ACHN (cell line): Measurements from ENCODE around the gene CCDC40.
A peak's percentile ranks its signal among the peaks of the same experiment; 100 is the strongest.
"Not testable (repeated sequence)": the region's sequence is repeated elsewhere in the genome, so short reads cannot be mapped to it uniquely, and the experiment has no call there.

Source experiments
- DNase-seq: peaks from one replicate; pipeline ENCODE4 v3.0.0-alpha.2; 2015
- in situ Hi-C: cut with HindIII; loops from 2 replicates; pipeline ENCODE4 v1.10.0; 2017; ENCODE audit warnings: low sequenced_read_pairs, low pct_ligation_motif_present, low pct_unique_long_range_greater_than_20kb

The CCDC40 gene

GRCh38 chr17:80035937-80036714 is at the start of gene CCDC40:
CCDC40 (plus strand) TSS chr17:80036642; CDS start chr17:80036663, 21 bp downstream.
- peak; percentile 82 for DNase-seq
- in situ Hi-C loops = no loop called here

- no peak for DNase-seq
- in situ Hi-C loops = no loop called here
Measured at GRCh38 chr17:79987187-79987934, 49.1 kb upstream of the CCDC40 start.

GRCh38 chr17:79987935-79988184 is 48.6 kb upstream of the CCDC40 start:
- in situ Hi-C loops = no loop called here
- DNase-seq = no peak

GRCh38 chr17:79988185-79988971 is 48.1 kb upstream of the CCDC40 start:
- DNase-seq = peak; percentile 58
- in situ Hi-C loops = no loop called here

GRCh38 chr17:79989106-79989835 is 47.2 kb upstream of the CCDC40 start:
- in situ Hi-C loops = no loop called here
- no peak for DNase-seq

GRCh38 chr17:79990051-79990592 is 46.3 kb upstream of the CCDC40 start:
- in situ Hi-C loops = no loop called here

GRCh38 chr17:79990704-79991103 is 45.7 kb upstream of the CCDC40 start:
- no peak for DNase-seq
- in situ Hi-C loops = no loop called here

More at GRCh38 chr17:79990051-79990592, 46.3 kb upstream of the CCDC40 start:
- no peak for DNase-seq

- in situ Hi-C loops = no loop called here
- peak; percentile 88 for DNase-seq
Measured at GRCh38 chr17:79991140-79991923, 45.1 kb upstream of the CCDC40 start.

GRCh38 chr17:79991924-79992648 is 44.4 kb upstream of the CCDC40 start:
- in situ Hi-C loops = no loop called here
- peak; percentile 19 for DNase-seq

GRCh38 chr17:79992649-79993389 is 43.6 kb upstream of the CCDC40 start:
- no peak for DNase-seq
- in situ Hi-C loops = no loop called here

GRCh38 chr17:79993390-79994227 is 42.8 kb upstream of the CCDC40 start:
- DNase-seq = peak; percentile 81
- in situ Hi-C loops = no loop called here

GRCh38 chr17:79994228-79994569 is 42.2 kb upstream of the CCDC40 start:
- in situ Hi-C loops, DNase-seq: not testable (repeated sequence)

- in situ Hi-C loops = no loop called here
- DNase-seq = no peak
Measured at GRCh38 chr17:79994602-79995001, 41.8 kb upstream of the CCDC40 start.

GRCh38 chr17:79995696-79996095 is 40.7 kb upstream of the CCDC40 start:
- DNase-seq = no peak
- in situ Hi-C loops = no loop called here

- in situ Hi-C loops = no loop called here
- no peak for DNase-seq
Measured at GRCh38 chr17:79996291-79996690, 40.2 kb upstream of the CCDC40 start.
